ENCODE measurements around the gene TNFRSF1A.

Gene TNFRSF1A

DNA sequence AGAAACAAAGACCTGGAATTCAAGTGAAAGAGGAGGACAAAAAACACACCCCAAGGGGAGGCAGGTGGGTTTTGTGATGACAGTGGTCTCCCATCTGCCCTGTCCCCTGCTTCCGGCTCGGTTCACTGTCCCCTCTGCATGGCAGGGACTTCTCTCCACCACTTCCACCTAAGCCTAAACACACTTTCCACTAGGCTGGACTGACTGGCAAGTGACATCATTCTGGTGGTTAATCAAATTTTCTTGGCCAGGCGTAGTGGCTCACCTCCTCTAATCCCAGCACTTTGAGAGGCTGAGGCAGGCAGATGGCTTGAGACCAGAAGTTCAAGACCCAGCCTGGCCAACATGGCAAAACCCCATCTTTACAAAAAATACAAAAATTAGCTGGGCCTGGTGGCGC lies 19.5 kb downstream of the TNFRSF1A start:
- DNase-seq = no peak

DNA sequence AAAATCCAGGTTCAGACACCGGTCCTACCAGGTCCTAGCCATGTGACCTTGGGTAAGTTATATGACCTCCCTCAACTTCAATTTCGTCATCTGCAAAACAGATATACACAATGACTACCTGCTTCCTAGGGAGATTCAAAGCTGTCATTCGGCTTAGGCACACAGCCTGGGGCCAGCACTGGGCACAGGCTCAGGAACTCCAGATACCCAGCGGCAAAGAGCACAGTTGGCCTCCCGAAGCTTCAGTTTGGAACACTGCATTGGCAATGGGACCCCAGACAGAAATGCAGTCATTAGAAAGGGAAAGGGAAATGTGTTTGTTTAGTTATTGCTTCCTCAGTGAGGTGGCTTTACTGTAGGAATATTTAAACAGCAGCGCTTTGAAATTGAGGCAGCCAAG lies 20.0 kb downstream of the TNFRSF1A start:
- DNase-seq = peak; percentile 43 to 54

DNA sequence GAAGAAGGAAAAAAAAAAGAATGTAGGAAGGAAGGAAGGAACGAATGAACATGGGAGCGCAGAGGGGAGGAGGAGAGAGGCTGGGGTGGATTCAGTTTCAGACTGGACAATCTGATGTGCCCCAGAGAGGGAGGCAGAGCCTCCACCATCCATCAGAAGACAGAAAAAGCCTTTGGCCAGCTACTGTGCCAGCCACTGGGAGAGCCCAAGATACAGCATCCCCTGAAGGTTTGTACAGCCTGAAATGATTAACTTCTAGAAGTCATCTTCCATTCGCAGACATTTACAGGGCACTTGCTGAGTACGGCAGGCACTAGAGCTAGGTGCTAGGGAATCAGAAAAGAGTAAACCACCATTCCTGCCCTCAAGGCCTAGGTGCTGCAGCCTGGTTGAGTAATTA lies 22.4 kb downstream of the TNFRSF1A start:
- DNase-seq = no peak

DNA sequence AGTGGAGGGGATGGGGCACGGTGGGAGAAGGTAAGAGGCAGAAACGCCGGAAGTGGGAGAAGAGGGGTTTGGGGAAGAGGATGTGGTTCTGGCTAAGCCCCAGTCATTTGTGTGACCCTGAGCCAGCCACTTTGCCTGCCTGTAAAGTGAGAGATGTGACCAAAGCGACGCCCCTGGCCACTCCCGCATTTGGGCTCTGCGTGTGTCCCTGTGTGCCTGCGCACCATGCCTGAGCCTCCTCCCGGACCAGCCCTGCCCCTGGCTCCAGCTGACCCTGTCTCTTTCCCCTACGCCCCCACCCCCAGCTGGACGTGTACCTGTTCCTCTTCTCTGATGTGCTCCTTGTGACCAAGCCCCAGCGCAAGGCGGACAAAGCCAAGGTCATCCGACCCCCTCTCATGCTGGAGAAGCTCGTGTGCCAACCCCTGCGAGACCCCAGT lies 23.4 kb downstream of the TNFRSF1A start:
- DNase-seq = no peak

DNA sequence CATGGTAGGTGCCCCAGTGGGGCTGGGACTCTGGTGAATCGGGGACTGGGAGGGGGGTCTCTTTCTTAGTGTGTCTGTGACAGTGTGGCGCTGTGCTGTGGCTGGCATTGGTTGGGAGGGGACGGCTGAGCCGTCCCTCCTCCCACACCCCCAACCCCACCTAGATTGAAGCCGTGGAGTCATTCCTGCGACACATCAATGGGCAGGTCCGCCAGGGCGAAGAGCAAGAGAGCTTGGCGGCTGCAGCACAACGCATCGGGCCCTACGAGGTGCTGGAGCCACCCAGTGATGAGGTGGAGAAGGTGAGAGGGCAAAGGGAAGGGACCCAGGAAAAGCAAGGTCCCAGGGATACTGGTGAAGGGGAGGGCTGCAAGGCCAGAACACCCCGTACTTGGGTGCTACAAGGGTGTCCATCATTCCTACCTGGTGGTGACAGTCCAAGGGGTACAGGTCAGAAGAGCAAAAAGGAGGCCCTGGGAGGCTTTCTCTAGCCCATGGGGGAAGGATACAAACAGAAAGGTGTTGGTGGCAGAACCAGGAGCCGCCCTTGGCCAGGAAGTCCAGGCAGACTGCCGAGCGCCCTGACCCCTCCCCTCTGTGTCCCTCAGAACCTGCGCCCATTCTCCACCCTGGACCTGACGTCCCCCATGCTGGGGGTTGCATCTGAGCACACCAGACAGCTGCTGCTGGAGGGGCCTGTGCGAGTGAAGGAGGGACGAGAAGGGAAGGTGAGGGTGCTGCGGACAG lies 24.0 kb downstream of the TNFRSF1A start:
- DNase-seq = no peak

DNA sequence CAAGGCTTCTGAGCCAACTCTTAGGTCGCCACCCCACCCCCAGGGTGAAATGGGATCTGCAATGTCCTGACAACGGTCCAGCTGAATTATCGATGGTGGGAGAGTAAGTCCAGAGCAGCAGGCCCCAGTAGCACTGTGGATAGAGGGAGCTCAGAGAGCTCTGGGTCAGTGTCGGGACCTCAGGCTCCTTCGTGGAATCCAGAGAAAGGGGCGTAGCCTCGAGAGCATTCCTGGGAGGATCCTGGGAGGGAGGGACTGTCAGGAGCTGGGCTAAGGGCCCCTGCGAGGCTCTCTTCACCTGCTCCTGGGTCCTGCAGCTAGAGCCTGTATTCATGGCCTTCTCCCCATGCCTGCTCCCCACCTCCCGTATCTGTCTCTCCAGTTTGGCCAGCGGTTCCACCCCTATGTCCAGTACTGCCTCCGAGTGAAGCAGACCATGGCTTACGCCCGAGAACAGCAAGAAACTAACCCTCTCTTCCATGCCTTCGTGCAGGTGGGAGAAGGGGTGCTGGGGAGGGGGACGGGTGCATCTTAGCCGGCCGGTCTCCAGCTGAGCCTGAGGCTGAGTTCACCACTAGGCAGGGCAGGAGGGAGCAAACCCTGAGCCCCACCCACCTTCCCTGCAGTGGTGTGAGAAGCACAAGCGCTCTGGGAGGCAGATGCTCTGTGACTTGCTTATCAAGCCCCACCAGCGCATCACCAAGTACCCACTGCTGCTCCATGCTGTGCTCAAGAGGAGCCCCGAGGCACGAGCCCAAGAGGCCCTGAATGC lies 24.8 kb downstream of the TNFRSF1A start:
- DNase-seq = no peak

DNA sequence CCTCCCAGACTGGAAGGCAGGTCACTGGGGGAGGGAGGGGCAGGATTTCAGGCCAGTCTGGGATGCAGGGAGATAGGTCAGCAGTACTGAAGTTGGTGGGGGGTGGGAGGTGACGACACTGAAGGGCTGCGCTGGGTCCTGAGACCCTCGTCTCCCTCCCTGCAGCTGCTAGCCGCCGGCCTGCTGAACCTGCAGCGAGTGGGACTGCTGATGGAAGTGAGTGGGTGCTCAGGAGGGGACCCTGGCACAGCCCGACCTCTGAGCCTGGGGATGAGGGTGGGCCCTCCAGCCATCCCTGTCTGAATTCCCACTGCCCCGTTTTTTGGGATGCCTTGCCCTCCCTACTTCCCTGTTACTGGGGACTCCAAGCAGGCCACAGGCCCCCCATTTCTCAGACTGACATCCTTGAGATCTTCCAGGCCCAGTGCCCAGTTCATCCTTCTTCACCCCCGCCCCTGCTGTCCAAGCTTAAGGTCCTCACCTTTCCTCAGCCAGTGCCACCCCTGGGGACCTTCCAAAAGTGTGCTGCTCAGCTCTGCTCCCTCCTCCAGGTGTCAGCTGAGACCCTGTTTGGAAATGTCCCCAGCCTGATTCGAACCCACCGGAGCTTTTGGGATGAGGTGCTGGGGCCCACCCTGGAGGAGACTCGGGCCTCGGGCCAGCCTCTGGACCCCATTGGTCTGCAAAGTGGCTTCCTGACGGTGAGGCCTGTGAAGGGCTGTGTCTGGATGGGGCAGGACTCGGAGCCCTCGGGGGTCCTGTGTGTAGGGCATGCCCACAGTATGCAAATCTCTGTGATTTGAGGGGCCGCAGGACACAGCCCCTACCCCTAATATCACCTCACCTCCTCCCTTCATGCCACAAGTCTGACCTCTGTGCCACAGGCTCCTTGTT lies 25.9 kb downstream of the TNFRSF1A start:
- no peak for DNase-seq

DNA sequence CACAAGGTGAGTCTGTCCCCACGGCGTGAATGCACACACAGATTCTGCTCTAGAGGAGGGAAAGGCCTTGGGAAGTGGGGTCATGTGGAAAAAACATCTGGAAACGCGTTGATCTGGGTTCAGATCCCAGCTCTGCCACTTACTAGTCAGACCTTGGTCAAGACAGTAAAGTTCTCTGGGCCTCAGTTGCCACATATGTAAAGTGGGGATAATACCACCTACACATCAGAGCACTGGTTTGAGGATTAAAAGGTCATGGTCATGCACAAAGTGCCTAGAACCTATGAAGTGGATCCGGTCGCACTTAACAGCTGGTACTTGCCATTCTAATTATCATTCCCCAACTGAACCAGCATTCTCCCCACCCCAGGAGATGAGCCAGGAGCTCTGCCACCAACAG lies 26.7 kb downstream of the TNFRSF1A start:
- no peak for DNase-seq

DNA sequence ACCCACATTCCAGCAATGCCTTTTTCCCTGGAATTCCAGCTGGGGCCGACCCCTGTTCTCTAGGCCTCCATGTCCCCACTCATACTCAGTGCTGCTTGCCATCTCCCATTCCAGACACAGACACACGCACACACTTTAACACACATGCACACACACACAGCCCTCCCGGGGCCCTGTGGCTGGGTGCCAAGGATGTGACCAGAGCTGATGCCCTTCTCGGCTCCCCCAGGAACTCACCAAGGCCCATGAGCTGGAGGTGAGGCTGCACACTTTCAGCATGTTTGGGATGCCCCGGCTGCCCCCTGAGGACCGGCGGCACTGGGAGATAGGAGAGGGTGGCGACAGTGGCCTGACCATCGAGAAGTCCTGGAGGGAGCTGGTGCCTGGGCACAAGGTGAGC lies 27.1 kb downstream of the TNFRSF1A start:
- DNase-seq = no peak

DNA sequence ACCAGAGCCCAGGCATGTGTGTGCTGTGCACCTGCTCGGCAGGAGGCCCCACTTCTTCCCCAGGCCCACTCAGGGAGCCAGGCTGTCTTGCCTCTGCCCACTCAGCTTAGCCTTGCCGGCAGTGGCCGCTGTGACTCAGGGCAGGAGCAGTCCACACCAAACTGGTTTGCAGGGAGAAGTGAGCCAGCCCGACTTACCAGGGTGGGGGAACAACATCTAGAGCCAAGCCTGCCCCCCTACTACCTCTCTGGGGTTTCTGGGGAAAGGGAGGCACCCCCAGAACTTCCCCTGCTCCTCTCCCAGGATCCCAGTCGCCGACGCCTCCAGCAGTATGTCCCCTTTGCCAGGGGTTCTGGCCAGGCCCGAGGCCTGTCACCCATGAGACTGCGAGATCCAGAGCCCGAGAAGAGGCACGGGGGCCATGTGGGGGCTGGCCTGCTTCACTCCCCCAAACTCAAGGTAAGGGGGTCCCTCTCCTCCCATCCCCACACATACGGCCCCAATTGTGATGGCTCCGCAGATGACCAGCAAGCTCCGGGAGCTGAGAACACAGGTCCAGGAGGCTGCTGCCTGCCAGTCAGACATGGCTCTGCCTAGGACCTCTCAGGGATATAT lies 28.4 kb downstream of the TNFRSF1A start:
- no peak for DNase-seq

DNA sequence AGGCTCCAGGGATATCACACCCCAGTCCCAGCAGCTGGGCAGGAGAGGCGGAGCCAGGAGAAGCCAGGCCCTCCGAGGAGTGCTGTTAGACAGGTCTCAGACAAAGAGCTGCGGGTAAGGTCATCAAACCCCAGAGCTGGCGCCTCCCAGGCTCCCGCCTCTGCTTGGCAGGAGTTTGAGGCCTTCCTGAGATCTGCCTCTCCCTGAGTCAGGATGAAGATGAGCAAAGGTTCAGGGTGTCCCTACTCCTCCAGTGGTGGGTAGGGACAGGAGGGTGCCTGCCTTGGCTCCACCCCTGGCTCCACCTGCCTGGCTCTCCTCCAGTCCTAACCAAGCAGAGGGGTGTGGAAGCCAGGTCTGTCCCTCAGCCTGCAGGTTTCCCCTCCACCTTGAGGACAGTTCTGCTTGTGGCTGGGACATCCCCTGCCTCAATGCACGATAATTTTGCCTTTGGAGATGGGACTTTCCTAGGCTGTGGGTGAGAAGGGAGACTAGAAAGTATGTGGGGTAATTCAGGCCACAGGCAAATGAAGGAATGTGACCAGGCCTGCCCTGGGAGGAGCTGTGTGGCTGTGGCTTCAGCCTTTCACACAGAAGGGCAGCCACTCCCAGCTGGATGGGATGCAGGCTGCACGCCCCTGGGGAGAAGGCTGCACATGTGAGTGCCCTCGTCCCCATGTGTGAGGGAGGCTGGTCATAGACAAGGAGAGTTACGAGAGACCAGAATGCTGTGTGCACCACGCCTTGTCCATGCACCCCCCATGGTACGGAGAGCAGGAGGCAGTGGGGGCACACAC lies 29.1 kb downstream of the TNFRSF1A start:
- DNase-seq = no peak

DNA sequence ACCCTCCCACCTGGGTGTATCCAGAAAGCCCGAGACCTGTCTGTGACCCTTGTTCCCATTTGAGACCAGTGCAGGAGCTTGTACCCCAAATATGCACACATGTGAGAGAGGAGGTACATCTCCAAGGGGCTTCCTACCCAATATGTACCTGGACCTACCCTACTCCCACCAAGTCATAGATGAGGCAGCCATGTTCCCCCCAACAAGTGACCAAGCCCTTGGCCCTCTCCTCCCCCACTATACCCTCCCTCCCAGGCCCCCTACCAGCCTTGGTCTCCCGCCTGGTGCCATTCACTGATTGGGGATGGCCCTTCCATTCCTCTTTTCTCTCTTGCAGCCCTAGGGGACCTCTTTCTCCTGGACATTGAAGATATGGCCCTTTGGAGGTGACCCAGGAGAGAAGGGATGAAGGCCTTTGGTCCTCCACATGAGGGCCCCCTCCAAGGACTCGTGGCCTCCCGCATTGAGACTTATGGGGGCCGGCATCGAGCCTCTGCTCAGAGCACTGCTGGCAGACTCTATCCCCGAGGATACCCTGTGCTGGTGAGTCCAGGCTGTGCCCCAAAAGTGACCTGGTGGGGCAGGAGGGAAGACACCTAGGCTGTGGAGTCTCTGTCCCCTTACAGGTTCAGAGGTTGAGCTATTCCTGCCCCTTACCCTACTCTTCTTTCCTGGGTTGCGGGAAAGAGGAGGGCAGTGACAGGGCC lies 29.9 kb downstream of the TNFRSF1A start:
- no peak for DNase-seq

DNA sequence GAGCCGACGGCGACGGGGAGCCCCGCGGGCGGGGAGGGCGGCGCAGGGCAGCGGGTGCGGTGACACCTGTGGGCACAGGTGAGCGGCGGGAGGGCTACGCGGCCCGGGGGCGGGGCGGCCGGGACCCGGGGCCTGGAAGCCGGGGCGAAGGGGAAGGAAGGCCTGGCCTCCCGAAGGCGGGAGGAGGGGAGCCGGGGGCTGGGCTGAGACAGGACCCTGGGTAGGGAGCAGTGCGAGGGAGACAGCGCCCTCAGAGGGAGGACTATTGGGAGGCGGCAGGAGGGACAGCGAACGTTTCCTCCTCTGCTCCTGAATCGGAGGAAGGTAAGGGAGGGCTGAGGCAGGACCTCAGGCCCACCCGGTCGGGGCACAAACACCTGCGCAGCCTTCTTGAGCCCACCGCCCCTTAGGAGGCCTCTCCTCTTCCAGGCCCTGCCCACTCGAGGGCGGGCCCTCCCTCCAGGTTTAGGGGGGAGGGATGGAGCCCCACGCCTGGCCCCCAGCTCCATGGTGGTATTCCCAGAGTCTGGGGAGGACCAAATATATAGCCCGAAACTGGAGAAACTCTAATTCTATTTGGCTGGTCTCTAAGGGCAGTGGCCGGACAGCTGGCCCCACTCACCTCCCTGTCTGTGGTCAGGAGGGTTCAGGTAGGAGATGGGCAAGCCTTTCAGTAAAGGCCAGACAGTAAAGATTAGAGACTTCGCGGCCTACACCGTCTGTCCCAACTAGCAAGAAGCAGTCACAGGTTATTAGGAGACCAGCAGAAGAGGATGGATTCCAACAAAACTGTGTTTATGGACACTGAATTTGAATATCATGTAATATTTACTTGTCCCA lies 30.9 kb downstream of the TNFRSF1A start:
- DNase-seq = no peak

DNA sequence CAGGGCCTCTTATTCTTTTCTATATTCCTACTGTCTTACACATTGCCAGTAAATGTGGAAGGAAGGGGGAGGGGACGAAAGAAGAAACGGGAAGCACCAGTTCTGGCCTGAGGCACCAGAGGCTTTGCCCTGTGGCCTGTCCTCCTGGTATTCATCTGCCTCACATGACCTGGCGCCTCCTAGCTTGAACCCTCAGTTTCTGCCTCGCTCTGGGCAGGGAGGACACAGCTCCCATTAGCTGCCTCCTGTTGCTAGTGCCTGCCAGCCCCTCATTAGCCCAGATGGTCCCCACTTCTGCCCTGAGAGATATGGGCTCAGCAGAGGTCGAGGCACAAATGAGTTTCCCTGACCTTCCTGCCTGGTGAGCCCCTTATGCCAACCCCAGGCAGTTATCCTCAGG lies 34.3 kb downstream of the TNFRSF1A start:
- no peak for DNase-seq

DNA sequence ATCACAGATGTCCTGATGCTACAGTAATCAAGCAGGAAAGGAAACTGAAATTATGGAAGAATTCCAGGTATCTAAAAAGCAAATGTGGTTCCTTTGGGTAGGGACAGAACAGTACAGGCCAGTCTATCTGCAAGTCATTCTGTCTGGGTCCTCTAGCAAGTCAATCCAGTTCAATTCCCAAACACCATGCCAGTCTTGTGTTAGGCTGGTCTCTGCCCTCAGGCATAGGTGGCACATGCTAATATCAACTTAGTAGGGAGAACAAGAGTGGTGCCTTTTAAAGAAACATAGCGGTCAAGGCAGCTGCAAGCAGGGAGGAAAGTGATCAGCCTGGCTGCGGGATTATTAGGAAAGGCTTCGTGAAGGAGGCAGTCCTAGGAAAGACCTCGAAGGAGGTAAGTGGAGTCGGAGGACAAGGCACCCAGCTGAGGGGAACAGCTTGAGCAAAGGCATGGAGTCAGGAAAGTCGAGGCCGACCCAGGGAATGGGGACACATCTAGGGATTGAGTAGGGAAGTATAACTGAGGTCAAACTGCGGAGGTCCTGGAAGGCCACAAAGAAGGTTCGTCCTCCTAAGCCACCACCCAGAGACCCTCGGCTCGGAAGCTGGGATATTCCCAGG lies 35.2 kb downstream of the TNFRSF1A start:
- DNase-seq = no peak

DNA sequence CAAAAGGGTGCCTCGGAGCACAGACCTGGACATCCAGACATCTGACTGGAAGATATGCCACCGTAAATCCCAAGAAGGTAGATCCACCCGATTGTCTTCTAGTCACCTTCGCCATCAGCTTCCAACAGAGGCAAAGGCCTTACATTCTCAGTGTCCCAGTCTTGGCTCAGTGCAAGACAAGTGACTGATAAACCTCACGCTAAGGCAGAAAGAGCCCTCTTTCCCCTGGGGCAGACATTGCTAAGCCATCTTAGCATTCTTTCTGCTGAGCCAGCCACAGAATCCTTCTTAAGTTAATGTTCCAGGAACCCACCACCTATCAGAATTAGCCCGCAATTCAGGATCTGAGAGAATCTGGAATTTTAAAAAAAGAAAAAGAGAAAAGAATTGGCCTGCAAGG lies 35.7 kb downstream of the TNFRSF1A start:
- no peak for DNase-seq

DNA sequence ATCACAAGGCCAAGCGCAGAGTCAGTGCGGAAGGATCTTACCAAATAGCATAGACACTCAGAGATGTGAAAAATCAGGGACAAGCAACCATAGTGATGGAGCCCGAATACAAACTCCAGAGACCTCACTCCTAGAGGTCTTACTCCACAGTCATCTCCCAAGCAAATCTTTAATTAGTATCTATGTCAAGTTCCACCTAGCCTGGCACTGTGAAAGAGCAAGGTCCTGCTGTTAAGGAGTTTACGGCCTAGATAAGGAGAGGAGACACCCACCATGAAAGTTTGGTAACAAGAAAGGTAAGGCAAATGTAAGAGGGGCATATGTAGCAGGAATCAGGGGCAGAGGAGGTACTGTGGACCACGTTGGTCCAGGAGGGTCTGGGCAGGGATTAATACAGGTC lies 38.8 kb downstream of the TNFRSF1A start:
- DNase-seq = no peak

DNA sequence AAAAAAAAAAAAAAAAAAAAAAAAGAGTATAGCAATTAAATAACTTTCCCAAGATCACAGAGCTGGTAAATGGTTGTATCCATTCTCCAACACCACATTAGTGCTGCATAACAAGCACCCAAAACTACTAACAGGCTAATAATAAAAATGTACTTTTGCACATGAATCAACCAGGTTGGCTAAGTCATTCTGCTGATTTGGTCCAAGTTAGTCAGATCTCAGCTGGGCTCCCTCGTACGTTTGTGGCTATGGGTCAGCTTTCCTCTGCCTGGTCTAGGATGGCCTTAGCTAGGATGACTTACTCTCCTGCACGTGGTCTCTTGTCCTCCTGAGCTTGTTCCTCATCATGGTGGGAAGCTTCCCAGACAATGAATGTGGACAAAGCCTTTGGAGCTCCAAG lies 39.3 kb downstream of the TNFRSF1A start:
- DNase-seq = no peak

DNA sequence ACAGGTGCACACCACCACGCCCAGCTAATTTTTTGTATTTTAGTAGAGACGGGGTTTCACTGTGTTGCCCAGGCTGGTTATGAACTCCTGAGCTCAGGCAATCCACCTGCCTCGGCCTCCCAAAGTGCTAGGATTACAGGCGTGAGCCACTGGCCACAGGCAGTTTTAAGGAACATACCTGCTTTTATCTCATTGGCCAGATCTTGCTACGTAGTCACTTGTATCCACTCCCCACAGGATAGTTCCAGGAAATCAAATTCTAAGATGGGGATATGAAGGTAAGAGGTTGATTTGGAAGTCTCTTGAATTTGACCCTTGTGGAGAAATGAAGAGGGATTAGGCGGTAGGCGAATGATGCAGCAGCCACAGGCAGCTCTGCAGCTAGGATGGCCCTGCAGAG lies 40.2 kb downstream of the TNFRSF1A start:
- DNase-seq = no peak

DNA sequence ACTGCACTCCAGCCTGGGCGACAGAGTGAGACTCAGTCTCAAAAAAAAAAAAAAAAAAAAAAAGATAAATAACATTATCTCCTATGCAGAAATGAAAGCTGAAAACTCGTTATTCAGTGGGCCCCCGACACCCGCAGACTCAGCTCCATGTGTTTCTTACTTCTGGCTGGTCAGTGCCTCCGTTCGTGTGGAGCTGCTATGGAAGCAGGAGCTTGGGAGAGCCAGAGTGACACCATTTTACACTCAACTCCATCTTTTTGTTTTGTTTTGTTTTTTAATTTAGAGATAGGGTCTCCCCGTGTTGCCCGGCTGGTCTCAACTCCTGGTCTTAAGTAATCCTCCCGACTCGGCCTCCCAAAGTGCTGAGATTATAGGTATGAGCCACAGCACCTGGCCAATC lies 44.7 kb downstream of the TNFRSF1A start:
- DNase-seq = no peak
